HFF-Myc (cell line): ENCODE data around the gene ABLIM1.

ENCODE experiments used
- DNase-seq: peaks from one replicate; pipeline ENCODE4 v3.0.0-alpha.2; 2011; ENCODE audit warnings: low read depth; ENCODE audit errors: extremely low read depth
- H3K4me3 ChIP-seq: replicated peaks from 2 replicates; pipeline ENCODE4 v1.5.1; 2011; ENCODE audit warnings: low read depth, mild to moderate bottlenecking, control low read depth, low read length
- TF ChIP-seq, protein P1 (sequence below): IDR thresholded peaks from 2 replicates; pipeline ENCODE4 v1.5.1; 2012; ENCODE audit warnings: mild to moderate bottlenecking, low read depth, low read length, control low read depth; ENCODE audit errors: missing control alignments

The ABLIM1 gene

DNA sequence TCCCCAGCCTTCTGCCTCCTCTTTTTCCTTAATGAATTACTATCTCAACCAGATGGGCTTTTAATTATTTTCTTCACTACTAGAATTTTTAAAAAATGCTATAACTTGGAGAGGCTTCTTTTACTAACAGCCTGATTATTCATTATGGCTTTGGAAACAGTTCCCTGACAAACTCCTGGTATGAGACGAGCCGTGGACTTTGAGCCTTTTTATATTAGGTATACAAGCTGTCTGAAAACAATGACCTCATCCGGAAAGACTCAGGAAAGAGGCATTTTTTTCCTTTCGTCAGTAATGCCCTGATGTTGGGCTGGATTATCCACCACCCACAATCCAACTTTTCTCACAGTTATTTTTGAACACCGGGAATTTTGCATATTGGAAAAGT, 26.7 kb upstream of the ABLIM1 start:
- no peak for DNase-seq
- no peak overlapping the region for H3K4me3 ChIP-seq
- TF ChIP-seq, protein P1, sequence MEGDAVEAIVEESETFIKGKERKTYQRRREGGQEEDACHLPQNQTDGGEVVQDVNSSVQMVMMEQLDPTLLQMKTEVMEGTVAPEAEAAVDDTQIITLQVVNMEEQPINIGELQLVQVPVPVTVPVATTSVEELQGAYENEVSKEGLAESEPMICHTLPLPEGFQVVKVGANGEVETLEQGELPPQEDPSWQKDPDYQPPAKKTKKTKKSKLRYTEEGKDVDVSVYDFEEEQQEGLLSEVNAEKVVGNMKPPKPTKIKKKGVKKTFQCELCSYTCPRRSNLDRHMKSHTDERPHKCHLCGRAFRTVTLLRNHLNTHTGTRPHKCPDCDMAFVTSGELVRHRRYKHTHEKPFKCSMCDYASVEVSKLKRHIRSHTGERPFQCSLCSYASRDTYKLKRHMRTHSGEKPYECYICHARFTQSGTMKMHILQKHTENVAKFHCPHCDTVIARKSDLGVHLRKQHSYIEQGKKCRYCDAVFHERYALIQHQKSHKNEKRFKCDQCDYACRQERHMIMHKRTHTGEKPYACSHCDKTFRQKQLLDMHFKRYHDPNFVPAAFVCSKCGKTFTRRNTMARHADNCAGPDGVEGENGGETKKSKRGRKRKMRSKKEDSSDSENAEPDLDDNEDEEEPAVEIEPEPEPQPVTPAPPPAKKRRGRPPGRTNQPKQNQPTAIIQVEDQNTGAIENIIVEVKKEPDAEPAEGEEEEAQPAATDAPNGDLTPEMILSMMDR = no peak

DNA sequence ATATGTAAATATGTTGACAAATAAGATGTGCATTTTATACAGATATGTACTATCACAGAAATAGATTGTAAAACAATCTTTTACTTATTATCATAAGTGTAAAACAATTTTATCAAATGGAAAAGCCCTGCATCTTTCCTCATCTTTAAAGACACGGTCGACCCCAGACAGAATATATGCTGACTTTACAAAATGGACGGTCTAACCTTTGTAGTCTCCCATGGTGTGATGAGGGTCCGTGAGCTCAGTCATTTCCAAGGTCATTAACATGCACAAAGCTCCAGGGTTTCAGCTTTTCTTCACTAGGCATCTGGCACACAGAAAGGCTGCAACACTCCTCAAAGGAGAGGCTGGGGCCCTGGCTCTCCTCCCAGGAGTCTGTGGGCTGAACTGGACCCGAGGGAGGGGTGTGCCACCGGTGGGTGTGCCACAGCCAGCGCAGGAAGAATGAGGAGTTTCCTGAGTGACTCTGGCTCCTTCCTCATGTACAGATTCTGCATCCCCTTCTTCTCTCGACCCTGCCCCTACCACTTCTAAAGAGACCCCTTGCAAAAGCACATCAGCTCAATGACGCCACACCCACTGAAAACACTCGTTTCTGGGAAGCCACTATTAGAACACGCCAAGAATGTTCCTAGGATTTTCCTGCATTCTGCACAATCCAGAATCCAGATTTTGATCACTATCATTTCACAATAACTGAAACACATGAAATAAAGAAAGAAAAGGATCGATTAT, 26.2 kb upstream of the ABLIM1 start:
- no peak for DNase-seq
- H3K4me3 ChIP-seq = 0 out of 2 replicates have a peak overlapping the region, but pooled peaks have one; percentile 14
- TF ChIP-seq, protein P1 = no peak

DNA sequence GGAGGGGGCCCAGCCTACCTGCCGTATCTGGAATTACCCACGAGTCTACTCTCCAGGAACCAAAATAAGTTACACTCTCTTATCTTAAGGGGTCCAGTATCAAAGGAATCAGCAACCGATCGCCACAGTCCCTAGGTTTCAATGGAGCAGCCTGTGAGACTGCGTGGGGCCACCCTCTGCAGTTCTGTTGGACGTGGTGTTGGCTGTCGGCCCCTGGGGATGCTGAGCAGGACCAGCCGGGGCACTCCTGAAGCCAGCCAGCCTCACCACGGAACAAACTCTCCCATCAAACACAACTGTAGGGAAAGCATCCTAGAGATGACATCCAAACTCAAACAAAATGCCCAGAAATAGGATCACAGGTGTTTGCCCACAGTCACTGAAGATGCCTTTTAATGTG, 25.5 kb upstream of the ABLIM1 start:
- no peak overlapping the region for H3K4me3 ChIP-seq
- TF ChIP-seq, protein P1 = no peak
- no peak for DNase-seq

DNA sequence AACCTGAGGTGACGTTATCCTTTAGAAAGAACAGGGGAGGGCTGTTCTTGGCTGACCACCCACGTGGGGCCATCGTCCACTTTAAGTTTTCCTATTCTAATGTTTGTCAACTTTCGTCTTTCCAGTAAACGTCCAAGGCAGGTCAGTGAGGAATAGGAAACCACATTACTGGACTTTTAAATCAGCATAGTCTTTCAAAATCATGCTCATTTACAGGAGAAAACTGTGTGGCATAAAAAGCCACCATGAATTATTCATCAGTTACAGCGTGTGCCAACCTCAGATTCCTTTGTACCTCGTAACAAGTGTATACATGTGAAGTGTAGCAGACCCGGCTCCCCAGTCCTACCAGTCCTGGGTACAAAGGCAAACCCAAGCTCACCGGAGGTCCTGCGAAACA, 25.1 kb upstream of the ABLIM1 start:
- no peak overlapping the region for H3K4me3 ChIP-seq
- TF ChIP-seq, protein P1 = no peak
- no peak for DNase-seq

DNA sequence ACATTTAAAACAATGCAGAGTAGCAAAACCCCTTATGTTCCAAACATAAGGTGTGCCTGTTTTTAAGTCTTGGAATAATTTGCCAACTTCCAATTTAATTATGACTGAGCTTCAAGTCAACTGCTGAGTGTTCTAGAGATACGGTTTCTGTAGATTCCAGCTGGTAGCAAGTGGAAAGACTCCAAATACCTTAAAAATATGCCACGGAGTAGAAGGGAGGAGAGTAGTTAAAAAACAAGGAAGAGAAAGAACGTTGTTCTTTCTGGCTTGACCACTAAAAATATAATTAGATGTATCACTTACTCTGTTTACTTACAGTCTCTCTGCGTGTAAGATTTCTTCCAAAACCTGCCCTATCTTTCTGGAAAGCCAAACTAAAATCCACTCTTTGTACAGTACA, 24.5 kb upstream of the ABLIM1 start:
- TF ChIP-seq, protein P1 = no peak
- no peak for DNase-seq
- H3K4me3 ChIP-seq = no peak overlapping the region

DNA sequence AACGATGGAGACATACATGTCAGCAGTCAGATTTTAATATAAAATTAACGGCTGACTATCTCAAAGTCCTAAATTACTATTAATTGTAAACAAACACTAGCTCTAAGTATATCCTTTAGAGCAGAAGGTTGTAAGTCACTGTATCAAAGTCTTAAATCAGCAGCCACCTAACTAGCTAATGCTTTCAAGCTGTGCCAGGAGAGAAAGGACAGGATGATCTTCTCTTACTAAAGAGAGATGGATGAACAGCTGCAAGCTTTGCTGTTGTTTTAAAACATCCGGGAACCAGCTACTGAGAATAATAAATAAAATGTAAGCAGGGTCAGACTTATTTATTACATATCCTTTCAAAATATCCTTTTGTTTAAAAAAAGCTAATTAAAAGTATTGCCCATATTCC, 24.0 kb upstream of the ABLIM1 start:
- DNase-seq = no peak
- H3K4me3 ChIP-seq = no peak overlapping the region
- TF ChIP-seq, protein P1 = no peak

DNA sequence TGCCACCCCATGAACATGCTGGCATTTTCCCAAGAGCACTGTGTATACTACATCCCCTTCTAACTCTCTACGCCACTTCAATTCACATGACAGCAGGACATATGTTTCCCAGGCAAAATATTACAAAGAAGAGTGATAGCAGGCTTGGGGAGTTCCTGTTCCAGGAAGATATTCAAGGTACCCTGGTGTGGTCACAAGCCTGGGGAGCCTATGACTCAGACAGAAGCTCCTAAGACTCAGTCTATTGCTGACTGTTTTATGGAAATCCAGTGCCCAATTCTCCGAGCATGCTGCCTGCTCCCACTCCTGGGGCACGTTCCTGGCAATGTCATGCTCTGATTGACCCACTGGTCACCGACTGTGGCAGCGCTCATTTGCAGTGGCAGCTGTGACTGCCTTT, 23.5 kb upstream of the ABLIM1 start:
- TF ChIP-seq, protein P1 = no peak
- H3K4me3 ChIP-seq = no peak overlapping the region
- DNase-seq = no peak
